RWPE2 (cell line): ENCODE measurements around the gene CNTNAP5.

ENCODE experiments used
- ATAC-seq: fragments of 200-7000 bp; cut with Tn5 transposase; 3 replicates; pipeline ENCODE4 v1.9.1; 2021; ENCODE audit warnings: low read depth
- DNase-seq: peaks from one replicate; pipeline ENCODE4 v3.0.0-alpha.2; 2020; ENCODE audit warnings: low spot score
- H3K27ac ChIP-seq: fragments of 450-650 bp; 2 replicates; pipeline ENCODE4 v1.5.1; 2017; ENCODE audit warnings: mild to moderate bottlenecking; ENCODE audit not compliant: poor library complexity, severe bottlenecking
- H3K27me3 ChIP-seq: fragments of 250-450 bp; sonication (Bioruptor Pico); 2 replicates; pipeline ENCODE4 v1.5.1; 2021; ENCODE audit warnings: mild to moderate bottlenecking, moderate library complexity; ENCODE audit not compliant: insufficient read depth, poor library complexity, severe bottlenecking
- H3K36me3 ChIP-seq: fragments of 250-450 bp; sonication (Bioruptor Pico); 2 replicates; pipeline ENCODE4 v1.5.1; 2020; ENCODE audit warnings: low read depth, mild to moderate bottlenecking, moderate library complexity
- H3K4me1 ChIP-seq: fragments of 250-450 bp; sonication (Bioruptor Pico); 2 replicates; pipeline ENCODE4 v1.5.1; 2021; ENCODE audit warnings: mild to moderate bottlenecking, moderate library complexity; ENCODE audit not compliant: insufficient read depth, poor library complexity, severe bottlenecking
- H3K4me3 ChIP-seq: fragments of 250-450 bp; sonication (Bioruptor Pico); 2 replicates; pipeline ENCODE4 v1.5.1; 2021; ENCODE audit warnings: mild to moderate bottlenecking, moderate library complexity; ENCODE audit not compliant: severe bottlenecking
- H3K9me3 ChIP-seq: fragments of 250-450 bp; sonication (Bioruptor Pico); 2 replicates; pipeline ENCODE4 v1.5.1; 2021; ENCODE audit warnings: mild to moderate bottlenecking, moderate library complexity; ENCODE audit not compliant: severe bottlenecking
- CTCF ChIP-seq: fragments of 450-650 bp; IDR thresholded peaks from one replicate; pipeline ENCODE4 v1.5.1; 2017; ENCODE audit warnings: mild to moderate bottlenecking, moderate library complexity; ENCODE audit not compliant: poor library complexity, severe bottlenecking

The CNTNAP5 gene

DNA sequence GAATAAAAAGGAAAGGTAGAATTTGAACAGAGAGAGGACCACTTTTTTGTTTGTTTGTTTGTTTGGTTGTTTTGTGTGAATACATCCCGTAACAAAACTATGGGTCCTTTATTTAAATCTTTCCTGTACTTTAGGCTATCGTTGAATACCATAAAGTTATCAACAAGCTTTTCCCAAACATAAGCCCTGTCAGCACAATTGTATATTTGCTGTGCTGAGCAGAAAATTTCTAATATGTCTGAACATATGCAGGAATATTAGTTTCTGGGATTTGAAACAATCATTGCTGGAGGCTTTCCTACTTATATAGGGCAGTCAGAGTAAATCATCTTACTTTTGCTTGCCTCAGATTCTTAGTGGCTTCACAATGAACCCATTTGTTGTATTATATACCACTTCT is 536.4 kb downstream of the CNTNAP5 start:
- DNase-seq = no peak

DNA sequence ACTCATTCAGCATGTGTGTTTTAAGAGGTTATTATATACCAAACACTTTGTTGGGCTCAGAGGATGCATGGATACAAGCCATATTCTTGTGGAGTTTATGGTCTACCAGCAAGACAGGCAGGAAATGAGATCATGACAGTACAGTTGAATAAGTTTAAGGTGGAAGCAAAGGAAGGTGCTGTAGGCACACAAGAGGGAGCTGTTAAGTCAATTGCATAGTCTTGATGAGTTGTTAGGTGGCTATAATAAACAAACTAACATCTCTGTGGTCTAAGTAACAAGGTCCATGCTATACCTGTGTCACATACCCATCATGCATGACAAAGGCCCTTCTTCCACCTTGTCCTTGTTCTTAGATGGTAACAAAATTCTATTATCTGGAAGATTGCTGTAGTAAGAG is 538.3 kb downstream of the CNTNAP5 start:
- no peak overlapping the region for H3K27ac ChIP-seq
- no peak for TF ChIP-seq CTCF
- no peak for DNase-seq
- H3K9me3 ChIP-seq = no peaks in the 10 kb centered on the region
- ATAC-seq = no peak
- H3K4me1 ChIP-seq = no peaks in the 10 kb centered on the region
- H3K4me3 ChIP-seq = no peak overlapping the region
- H3K36me3 ChIP-seq = no peaks in the 10 kb centered on the region
- no peaks in the 10 kb centered on the region for H3K27me3 ChIP-seq

More for the DNA sequence above, 536.4 kb downstream of the CNTNAP5 start:
- H3K27me3 ChIP-seq = no peaks in the 10 kb centered on the region
- no peaks in the 10 kb centered on the region for H3K9me3 ChIP-seq
- H3K4me1 ChIP-seq = no peaks in the 10 kb centered on the region
- no peak overlapping the region for H3K4me3 ChIP-seq
- no peak for ATAC-seq
- no peak for TF ChIP-seq CTCF
- H3K27ac ChIP-seq = no peak overlapping the region
- no peaks in the 10 kb centered on the region for H3K36me3 ChIP-seq

DNA sequence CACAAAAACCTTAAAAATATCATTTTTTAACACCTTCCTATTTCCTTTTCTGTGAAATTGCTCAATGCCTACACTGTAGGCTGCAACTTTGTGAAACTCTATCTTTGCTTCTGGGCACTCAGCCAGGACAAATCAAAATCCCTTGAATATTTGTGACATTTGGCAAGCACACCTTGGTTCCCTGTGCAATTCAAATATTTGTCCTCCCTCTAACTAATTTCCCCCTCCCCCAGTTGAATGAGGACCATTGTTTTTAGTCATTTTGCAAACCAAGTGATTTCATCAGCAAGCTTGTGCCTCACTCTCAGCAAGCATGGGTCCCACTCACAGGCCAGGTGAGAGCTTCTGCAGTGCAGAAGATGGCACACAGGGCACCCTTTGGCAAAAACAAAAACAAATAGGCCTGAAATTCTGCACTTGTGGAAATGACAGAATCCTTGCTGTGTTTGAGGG is 541.5 kb downstream of the CNTNAP5 start:
- H3K4me1 ChIP-seq = no peaks in the 10 kb centered on the region
- DNase-seq = no peak
- no peak overlapping the region for H3K27ac ChIP-seq
- TF ChIP-seq CTCF = no peak
- no peak overlapping the region for H3K4me3 ChIP-seq
- H3K27me3 ChIP-seq = no peaks in the 10 kb centered on the region
- no peaks in the 10 kb centered on the region for H3K36me3 ChIP-seq
- ATAC-seq = no peak
- no peaks in the 10 kb centered on the region for H3K9me3 ChIP-seq

- Histone ChIP-seq H3K27me3 (no peaks in the 10 kb centered on the region), H3K36me3 (no peaks in the 10 kb centered on the region), H3K9me3 (no peaks in the 10 kb centered on the region), H3K27ac (no peak overlapping the region), H3K4me1 (no peaks in the 10 kb centered on the region), H3K4me3 (no peak overlapping the region)
- DNase-seq = no peak
- TF ChIP-seq CTCF = no peak
- ATAC-seq = no peak
Measured at GRCh38 chr2:124570872-124571271, 545.8 kb downstream of the CNTNAP5 start.

DNA sequence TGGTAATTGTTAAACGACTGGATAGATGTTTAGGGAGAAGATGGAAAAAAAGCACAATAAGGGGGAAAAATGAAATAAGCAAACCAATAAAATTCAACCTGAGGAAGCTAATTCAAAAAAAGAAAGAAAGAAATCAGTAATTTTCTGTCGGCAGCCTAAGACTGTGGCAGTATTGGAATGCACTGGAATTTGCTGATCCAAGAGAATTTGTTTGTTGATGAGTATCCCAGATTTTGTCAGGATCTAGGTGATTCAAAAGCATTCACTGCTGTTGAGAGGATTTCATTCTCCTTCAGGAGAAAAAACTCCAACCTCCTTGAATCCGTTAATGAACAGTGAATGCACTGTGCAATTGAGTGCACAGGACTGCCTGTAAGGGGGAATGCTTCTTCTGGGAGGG is 546.7 kb downstream of the CNTNAP5 start:
- TF ChIP-seq CTCF = no peak
- Histone ChIP-seq H3K27me3 (no peaks in the 10 kb centered on the region), H3K4me1 (no peaks in the 10 kb centered on the region), H3K9me3 (no peaks in the 10 kb centered on the region), H3K36me3 (no peaks in the 10 kb centered on the region), H3K4me3 (no peak overlapping the region), H3K27ac (no peak overlapping the region)
- no peak for ATAC-seq
- no peak for DNase-seq
